Stomach smooth muscle (tissue), 2 donors: Measurements from ENCODE around the gene CHKB.

Source experiments
- H3K27ac ChIP-seq: one replicate; pipeline ENCODE4 v1.7.0; 2013; ENCODE audit warnings: mild to moderate bottlenecking, low read length, inconsistent platforms
- H3K27me3 ChIP-seq, 2 donors: one replicate each; pipeline ENCODE4 v1.7.0; 2013; ENCODE audit warnings: low read length in 2 of 2; ENCODE audit not compliant: insufficient read depth in 2 of 2, control insufficient read depth in 1 of 2
- H3K36me3 ChIP-seq, 2 donors: one replicate each; pipeline ENCODE4 v1.7.0; 2013; ENCODE audit warnings: low read length in 2 of 2; ENCODE audit not compliant: control insufficient read depth in 2 of 2, insufficient read depth in 2 of 2
- H3K4me1 ChIP-seq: one replicate; pipeline ENCODE4 v1.7.0; 2013; ENCODE audit warnings: low read length; ENCODE audit not compliant: control insufficient read depth, insufficient read depth
- H3K4me3 ChIP-seq, 2 donors: one replicate each; pipeline ENCODE4 v1.7.0; 2013; ENCODE audit warnings: low read length in 2 of 2
- H3K9ac ChIP-seq, 2 donors: one replicate each; pipeline ENCODE4 v1.7.0; 2013; ENCODE audit warnings: low read length in 2 of 2, mild to moderate bottlenecking in 1 of 2
- H3K9me3 ChIP-seq, 2 donors: one replicate each; pipeline ENCODE4 v1.7.0; 2013; ENCODE audit warnings: low read length in 2 of 2; ENCODE audit not compliant: control insufficient read depth in 2 of 2
- donor health status: healthy.
- donor health status: Pancreatic carcinoma.

Gene CHKB, protein sequence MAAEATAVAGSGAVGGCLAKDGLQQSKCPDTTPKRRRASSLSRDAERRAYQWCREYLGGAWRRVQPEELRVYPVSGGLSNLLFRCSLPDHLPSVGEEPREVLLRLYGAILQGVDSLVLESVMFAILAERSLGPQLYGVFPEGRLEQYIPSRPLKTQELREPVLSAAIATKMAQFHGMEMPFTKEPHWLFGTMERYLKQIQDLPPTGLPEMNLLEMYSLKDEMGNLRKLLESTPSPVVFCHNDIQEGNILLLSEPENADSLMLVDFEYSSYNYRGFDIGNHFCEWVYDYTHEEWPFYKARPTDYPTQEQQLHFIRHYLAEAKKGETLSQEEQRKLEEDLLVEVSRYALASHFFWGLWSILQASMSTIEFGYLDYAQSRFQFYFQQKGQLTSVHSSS

DNA sequence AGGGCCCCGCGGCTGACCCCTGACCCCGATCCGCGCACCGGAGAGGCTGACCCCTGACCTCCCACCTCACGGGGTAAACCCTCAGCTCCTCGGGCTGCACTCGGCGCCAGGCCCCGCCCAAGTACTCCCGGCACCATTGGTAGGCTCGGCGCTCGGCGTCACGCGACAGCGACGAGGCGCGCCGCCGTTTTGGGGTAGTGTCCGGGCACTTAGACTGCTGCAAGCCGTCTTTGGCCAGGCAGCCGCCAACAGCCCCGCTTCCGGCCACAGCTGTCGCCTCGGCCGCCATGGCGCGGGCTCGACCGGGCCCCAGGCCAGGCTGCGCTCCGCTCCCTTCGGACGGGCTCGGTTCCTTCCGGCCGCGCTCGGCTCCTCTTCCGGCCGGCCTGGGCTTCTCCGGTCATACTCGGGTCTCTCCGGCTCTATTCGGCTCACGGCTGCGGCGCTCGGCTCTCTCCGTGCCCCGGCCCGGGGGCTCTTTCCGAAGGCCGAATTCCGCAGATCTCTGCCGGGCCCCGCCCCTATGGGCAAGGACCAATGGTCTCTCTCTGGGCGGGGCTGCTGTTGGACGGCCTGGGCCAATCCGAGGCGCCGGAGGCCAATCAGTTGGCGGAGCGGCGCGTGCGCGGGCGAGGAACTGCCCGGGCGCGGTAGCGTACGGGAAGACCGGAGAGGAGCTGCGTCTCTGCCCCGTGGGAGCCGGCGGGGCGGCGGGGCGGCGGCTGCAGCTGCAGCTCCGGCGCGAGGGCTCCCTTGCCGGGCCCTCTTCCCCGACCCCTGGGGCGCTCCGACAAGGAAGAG, at the start of gene CHKB:
Gene CHKB, minus strand, starts transcription at position 357 of the 801 bp plus-strand sequence. Its CDS starts 68 bp downstream, at position 289.
- Histone ChIP-seq H3K27me3 (peaks cover under 1 to 8% of the 10 kb centered on the region in 2 donors), H3K9ac (peak within 1 kb of the TSS; percentile 93 to 95), H3K4me1 (peaks cover 35% of the 10 kb centered on the region), H3K27ac (peak within 1 kb of the TSS; percentile 93), H3K4me3 (peak within 1 kb of the TSS; percentile 86 to 87), H3K9me3 (no peaks in the 10 kb centered on the region), H3K36me3 (peaks cover 5 to 6% of the 10 kb centered on the region in 2 donors)

DNA sequence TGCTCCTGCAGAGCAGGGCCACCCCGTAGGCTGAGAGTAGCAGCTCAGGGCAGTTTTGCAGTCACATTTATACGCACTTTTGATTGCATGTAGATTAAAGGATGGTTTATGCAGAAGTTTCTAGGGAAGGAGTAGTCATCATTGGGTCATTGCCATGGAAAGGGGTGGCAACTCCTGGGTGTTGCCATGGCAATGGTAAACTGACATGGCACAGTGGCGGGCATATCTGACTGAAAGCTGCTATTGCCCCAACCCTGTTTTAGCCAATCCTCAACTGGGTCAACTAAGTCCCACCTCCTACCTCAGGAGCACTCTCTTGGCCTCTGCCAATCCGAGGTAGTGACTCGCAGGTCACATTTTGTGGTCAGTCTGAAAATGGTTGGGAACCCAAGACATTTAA, 47.7 kb upstream of the CHKB start:
- Histone ChIP-seq H3K27me3 (no peaks in the 10 kb centered on the region), H3K4me3 (no peak overlapping the region), H3K9ac (no peak overlapping the region), H3K36me3 (no peaks in the 10 kb centered on the region), H3K27ac (no peak overlapping the region), H3K9me3 (no peaks in the 10 kb centered on the region), H3K4me1 (peaks cover 12% of the 10 kb centered on the region)

DNA sequence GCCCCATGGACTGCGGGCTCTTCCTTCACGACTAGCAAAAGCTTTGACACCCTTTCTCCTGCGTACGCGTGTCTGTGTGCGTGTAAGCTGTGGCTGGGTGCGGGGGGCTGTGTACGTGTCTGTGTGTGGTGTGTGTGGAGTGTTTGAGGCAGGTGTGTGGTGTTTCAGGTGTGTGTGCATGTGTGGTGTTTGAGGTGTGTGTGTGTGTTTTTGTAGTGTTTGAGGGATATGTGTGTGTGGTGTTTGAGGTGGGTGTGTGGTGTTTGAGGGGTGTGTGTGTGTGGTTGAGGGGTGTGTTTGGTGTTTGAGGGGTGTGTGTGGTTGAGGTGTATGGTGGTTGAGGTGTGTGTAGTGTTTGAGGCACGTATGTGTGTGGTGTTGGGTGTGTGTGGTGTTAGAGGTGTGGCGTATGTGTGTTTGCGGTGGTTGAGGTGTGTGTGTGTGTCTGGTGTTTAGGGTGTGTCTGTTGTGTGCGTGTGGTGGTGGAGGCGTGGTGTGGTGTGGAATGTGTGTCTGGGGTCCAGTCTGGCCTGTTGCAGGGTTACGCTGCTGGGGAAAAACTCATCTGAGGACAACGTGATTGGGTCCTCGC, 46.0 kb upstream of the CHKB start:
- Histone ChIP-seq H3K27me3 (no peaks in the 10 kb centered on the region), H3K27ac (peak overlapping the region; percentile 53), H3K9me3 (no peaks in the 10 kb centered on the region), H3K36me3 (no peaks in the 10 kb centered on the region), H3K4me3 (peak overlapping the region; percentile 65 to 97), H3K4me1 (peaks cover 12% of the 10 kb centered on the region), H3K9ac (peak overlapping the region; percentile 73 to 87)

DNA sequence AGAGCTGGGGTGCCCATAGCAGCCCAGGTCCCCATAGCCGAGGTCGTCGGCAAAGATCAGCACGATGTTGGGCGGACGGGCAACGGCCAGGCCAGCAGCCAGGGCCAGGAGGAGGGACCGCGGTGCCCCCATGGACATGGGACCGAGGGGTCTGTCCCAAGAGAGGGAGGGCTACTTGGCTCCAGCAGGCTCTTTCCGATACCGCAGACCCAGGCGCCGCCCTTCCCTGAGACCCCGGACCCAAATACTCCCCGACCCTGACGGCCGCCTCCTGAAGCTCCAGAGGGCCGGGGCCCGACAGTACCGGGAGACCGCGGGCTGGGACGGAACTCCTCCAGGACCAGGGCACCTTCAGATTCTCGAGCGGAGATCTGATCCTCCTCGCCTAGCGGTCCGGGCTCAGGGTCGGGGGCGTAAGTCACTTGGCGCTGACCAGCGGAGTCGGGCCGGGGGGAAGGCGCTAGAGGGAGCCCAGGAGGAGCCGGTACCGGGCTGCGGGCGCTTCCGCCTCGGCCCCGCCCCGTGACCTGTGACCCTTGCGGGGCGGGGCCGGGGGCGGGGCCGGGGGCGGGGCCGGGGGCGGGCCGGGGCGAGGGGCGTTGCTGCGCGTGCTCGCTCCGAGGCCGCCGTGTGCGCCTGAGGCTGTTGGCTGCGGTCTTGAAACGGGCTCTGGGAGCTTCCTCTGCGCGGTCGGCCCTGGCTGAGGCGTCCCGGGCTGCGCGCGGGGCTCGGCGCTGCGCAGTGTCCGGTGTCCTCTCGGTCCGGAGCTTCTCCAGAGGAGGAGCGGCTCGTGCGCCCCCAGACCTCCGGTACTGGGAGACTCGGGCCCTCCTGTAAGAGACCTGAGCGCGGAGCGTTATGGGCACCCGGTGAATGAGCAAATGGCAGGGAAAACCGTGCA, 45.2 kb upstream of the CHKB start, which contains the start of gene ARSA:
Gene ARSA, minus strand, starts transcription at position 511 of the 901 bp plus-strand sequence. Its CDS starts 373 bp downstream, at position 138.
- Histone ChIP-seq H3K4me3 (peak within 1 kb of the TSS; percentile 75 to 97), H3K4me1 (peaks cover 12% of the 10 kb centered on the region), H3K9me3 (no peaks in the 10 kb centered on the region), H3K27me3 (no peaks in the 10 kb centered on the region), H3K9ac (peak within 1 kb of the TSS; percentile 73 to 87), H3K27ac (peak within 1 kb of the TSS; percentile 64), H3K36me3 (no peaks in the 10 kb centered on the region)

DNA sequence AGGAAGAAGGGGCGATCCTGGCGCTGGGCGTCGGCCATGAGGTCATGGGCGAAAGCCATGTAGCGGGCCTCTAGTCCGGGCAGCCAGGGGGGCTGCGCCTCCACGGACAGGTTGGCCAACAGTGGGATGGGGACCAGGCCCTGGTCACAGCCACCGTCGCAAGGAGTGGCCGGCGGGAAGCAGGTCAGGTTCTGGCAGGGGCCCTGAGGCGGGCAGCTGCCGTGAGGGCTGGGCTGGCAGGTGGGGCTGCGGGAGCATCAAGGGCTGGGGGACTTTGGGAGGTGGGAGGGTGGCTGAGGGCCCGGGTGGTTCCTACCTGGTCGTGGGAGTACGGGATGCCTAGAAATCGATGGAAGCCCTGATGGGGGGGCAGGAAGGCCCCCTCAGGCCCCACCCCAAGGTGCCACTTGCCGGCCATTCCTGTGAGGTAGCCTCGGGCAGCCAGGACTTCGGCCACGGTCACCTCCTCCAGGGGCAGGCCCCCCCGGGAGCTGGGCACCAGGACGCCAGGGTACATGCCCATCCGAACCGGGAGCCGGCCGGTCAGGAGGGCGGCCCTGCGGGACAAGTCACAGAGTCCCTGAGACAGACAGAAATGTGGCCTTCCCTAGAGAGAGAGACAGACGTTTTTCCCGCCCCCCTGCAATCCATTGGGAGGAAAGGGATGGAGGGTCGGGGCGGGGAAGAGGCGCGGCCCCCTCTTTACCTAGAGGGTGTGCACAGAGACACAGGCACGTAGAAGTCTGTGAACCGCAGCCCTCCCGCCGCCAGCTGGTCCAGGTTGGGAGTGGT, 44.4 kb upstream of the CHKB start:
- peak overlapping the region; percentile 75 to 82 for H3K4me3 ChIP-seq
- H3K27ac ChIP-seq: peak overlapping the region; percentile 64
- no peaks in the 10 kb centered on the region for H3K9me3 ChIP-seq
- H3K36me3 ChIP-seq: no peaks in the 10 kb centered on the region
- peaks cover 12% of the 10 kb centered on the region for H3K4me1 ChIP-seq
- peak overlapping the region; percentile 71 to 75 for H3K9ac ChIP-seq
- peaks cover 0 to 2% of the 10 kb centered on the region in 2 donors for H3K27me3 ChIP-seq

DNA sequence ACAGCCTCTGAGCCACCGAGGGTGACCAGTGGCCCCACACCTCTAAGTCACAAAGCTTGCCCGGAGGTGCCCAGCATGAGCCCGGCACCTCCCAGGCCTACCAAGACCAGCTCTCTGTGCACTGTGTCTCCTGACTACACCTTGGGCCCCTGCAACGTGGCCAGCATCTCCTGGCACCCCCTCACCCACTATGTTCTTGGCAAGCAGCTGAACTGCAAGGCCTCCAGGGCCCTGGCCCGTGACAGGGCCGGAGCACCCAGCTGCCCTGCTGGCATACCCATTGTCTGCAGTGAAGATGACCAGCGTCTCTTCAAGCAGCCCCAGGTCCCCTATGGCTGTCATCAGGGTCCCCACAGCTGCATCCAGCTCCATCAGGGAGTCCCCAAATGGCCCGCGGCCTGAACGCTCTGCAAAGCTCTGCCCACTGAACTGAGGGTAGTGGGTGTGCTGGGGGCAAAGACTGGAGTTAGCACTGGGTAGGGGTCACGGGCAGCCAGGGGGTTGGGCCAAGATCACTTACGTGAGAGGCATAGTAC, 43.7 kb upstream of the CHKB start:
- H3K36me3 ChIP-seq: no peaks in the 10 kb centered on the region
- peaks cover 0 to 8% of the 10 kb centered on the region in 2 donors for H3K27me3 ChIP-seq
- no peaks in the 10 kb centered on the region for H3K9me3 ChIP-seq
- H3K27ac ChIP-seq: no peak overlapping the region
- H3K9ac ChIP-seq: no peak overlapping the region
- H3K4me3 ChIP-seq: no peak overlapping the region
- peaks cover 12% of the 10 kb centered on the region for H3K4me1 ChIP-seq

DNA sequence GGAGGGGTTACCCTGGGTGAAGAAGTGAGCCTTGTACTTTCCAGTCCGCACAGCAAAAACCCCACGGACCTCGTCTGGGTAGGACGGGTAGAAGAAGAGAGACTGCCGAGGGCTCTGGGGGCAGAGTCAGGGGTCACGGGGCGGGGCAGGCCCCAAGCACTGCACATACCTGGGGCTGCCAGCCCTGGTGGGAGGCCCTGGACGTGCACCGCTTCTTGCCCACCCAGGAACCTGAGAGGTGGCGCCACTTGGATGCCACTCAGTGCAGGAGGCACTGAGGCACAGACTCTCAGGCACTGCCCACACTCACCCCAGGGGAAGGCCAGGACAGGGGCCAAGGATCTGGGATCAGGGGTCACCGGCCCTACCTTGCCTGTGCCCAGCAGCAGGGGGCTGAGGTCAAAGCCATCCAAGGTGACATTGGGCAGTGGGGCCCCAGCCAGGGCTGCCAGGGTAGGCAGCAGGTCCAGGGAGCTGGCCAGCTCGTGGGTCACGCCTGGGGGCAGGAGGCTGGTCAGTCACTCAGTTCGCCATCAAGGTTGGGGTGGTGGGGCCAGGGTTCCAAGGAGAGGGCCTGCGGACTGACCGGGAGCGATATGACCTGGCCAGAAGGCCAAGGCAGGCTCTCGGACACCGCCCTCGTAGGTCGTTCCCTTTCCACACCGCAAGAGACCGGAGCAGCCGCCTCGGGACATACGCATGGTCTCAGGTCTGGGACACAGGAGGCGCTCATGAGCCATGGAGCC, 43.1 kb upstream of the CHKB start:
- peaks cover 13% of the 10 kb centered on the region for H3K4me1 ChIP-seq
- H3K27me3 ChIP-seq: peaks cover 6 to 14% of the 10 kb centered on the region in 2 donors
- no peak overlapping the region for H3K4me3 ChIP-seq
- H3K9ac ChIP-seq: no peak overlapping the region
- H3K27ac ChIP-seq: no peak overlapping the region
- H3K9me3 ChIP-seq: no peaks in the 10 kb centered on the region
- H3K36me3 ChIP-seq: no peaks in the 10 kb centered on the region

DNA sequence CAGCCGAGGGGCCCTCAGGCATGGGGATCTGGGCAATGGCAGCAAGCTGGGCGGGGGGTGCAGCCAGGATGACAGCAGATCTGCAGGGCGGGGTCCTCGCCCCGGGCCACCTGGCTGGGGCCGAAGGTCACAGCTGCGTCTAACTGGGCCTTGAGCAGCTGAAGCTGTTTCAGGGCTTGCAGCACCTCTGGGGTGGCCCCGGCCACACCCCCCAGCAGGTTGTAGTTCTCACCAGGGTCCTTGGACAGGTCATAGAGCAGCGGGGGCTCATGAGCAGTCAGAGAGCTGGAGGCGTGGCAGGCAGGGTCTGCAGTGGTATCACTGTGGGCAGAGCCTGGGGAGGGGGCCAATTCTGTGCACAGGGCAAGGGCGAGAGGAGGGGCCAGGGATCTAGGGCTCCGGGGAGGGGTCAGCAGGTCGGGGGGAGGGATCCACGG, 42.5 kb upstream of the CHKB start:
- Histone ChIP-seq H3K27ac (no peak overlapping the region), H3K36me3 (no peaks in the 10 kb centered on the region), H3K9me3 (no peaks in the 10 kb centered on the region), H3K4me1 (peaks cover 17% of the 10 kb centered on the region), H3K27me3 (peaks cover 9 to 17% of the 10 kb centered on the region in 2 donors), H3K9ac (no peak overlapping the region), H3K4me3 (no peak overlapping the region)
